GM23248 (cell line): ENCODE results near the gene GSTM1. TPM values are rescaled to one million over a fixed set of nuclear protein-coding genes. Genes with fewer than 3 reads are reported as not detected.

Experiments
- DNase-seq: peaks from one replicate; pipeline ENCODE4 v3.0.0-alpha.2; 2015
- H2AFZ ChIP-seq: fragments of 200-600 bp; sonication (generic); 2 replicates; pipeline ENCODE4 v1.6.1; 2016; ENCODE audit warnings: antibody characterized with exemption
- H3F3A ChIP-seq: fragments of 200-600 bp; sonication (generic); 2 replicates; pipeline ENCODE4 v1.6.1; 2016; ENCODE audit warnings: mild to moderate bottlenecking, antibody characterized with exemption, mixed run types; ENCODE audit not compliant: insufficient read depth
- H3K27ac ChIP-seq: fragments of 200-600 bp; sonication (generic); 2 replicates; pipeline ENCODE4 v1.5.1; 2016; ENCODE audit warnings: mild to moderate bottlenecking
- H3K27me3 ChIP-seq: fragments of 200-600 bp; sonication (generic); replicated peaks from 2 replicates; pipeline ENCODE4 v1.6.1; 2016; ENCODE audit warnings: mild to moderate bottlenecking; ENCODE audit not compliant: insufficient read depth
- H3K36me3 ChIP-seq: fragments of 200-600 bp; sonication (generic); 2 replicates; pipeline ENCODE4 v1.6.1; 2016; ENCODE audit warnings: low read depth, mild to moderate bottlenecking
- H3K4me1 ChIP-seq: fragments of 200-600 bp; sonication (generic); 2 replicates; pipeline ENCODE4 v1.6.1; 2016; ENCODE audit warnings: mild to moderate bottlenecking; ENCODE audit not compliant: insufficient read depth
- H3K4me2 ChIP-seq: fragments of 200-600 bp; sonication (generic); one replicate; pipeline ENCODE4 v1.6.1; 2016; ENCODE audit warnings: mild to moderate bottlenecking; ENCODE audit not compliant: unreplicated experiment
- H3K4me3 ChIP-seq: fragments of 200-600 bp; sonication (generic); 2 replicates; pipeline ENCODE4 v1.5.1; 2016; ENCODE audit warnings: mild to moderate bottlenecking
- H3K79me2 ChIP-seq: fragments of 200-600 bp; sonication (generic); 2 replicates; pipeline ENCODE4 v1.6.1; 2016; ENCODE audit warnings: mild to moderate bottlenecking; ENCODE audit not compliant: insufficient read depth
- H3K9ac ChIP-seq: fragments of 200-600 bp; sonication (generic); 2 replicates; pipeline ENCODE4 v1.6.1; 2016; ENCODE audit warnings: mild to moderate bottlenecking
- H3K9me2 ChIP-seq: fragments of 200-600 bp; sonication (generic); 2 replicates; pipeline ENCODE4 v1.6.1; 2016; ENCODE audit warnings: mixed run types, mild to moderate bottlenecking, moderate library complexity; ENCODE audit not compliant: insufficient read depth
- H3K9me3 ChIP-seq: fragments of 200-600 bp; sonication (generic); one replicate; pipeline ENCODE4 v1.6.1; 2017; ENCODE audit warnings: low read depth
- H4K20me1 ChIP-seq: fragments of 200-600 bp; sonication (generic); 2 replicates; pipeline ENCODE4 v1.6.0; 2016; ENCODE audit not compliant: insufficient read depth
- EZH2 ChIP-seq: fragments of 200-600 bp; sonication (generic); IDR thresholded peaks from 2 replicates; pipeline ENCODE4 v1.6.1; 2018; ENCODE audit warnings: antibody characterized with exemption, mild to moderate bottlenecking; ENCODE audit not compliant: insufficient read depth, poor library complexity, severe bottlenecking
- EZH2phosphoT487 ChIP-seq: fragments of 200-600 bp; sonication (generic); IDR thresholded peaks from 2 replicates; pipeline ENCODE4 v1.6.1; 2018; ENCODE audit warnings: antibody characterized with exemption, moderate library complexity, mild to moderate bottlenecking, low read depth; ENCODE audit not compliant: insufficient read depth
- WGBS, 2 experiments: methylation state at CpG; one replicate each; pipeline ENCODE4 v1.1.6; 2015 to 2017; ENCODE audit warnings: low lambda C conversion rate in 2 of 2, low coverage in 1 of 2; ENCODE audit errors: missing lambda C conversion rate in 2 of 2; 5-methylcytosine and 5-hydroxymethylcytosine counted together
- in situ Hi-C: fragments of 300-500 bp; cut with MboI; formaldehyde crosslinking; loops from 2 replicates; pipeline ENCODE4 v1.15.0; 2020
- polyA plus RNA-seq: library from polyadenylated mRNA; unstranded; fragments of >200 nt; fragmentation: Nextera tagmentation; extraction: Ambion mirVana; gene quantifications from 2 replicates; pipeline ENCODE4 v1.2.1, GENCODE V29; 2016
- total RNA-seq: library from RNA; depleted of rRNA; stranded (reverse); fragments of >200 nt; shearing (Covaris generic); gene quantifications from 2 replicates; pipeline ENCODE4 v1.2.3, GENCODE V29; 2014

Gene GSTM1
- total and polyA plus RNA-seq, 2 experiments from 2014 or later, result not detected

GRCh38 chr1:109661391-109661790, 26.2 kb upstream of the GSTM1 start:
- Histone ChIP-seq H3K36me3 (no peaks in the 10 kb centered on the region), H4K20me1 (no peaks in the 10 kb centered on the region), H3K4me1 (peaks cover 5% of the 10 kb centered on the region; the same call in 1 of the 2 replicates), H2AFZ (no peak overlapping the region), H3K27me3 (no peaks in the 10 kb centered on the region), H3K4me2 (no peak overlapping the region), H3K4me3 (no peak overlapping the region), H3K9ac (no peak overlapping the region), H3F3A (no peaks in the 10 kb centered on the region), H3K79me2 (no peaks in the 10 kb centered on the region), H3K9me3 (no peaks in the 10 kb centered on the region), H3K27ac (no peak overlapping the region), H3K9me2 (no peaks in the 10 kb centered on the region)
- 64 to 67% methylated on average over 2 of the region's 2 CpGs for WGBS, 2 experiments
- in situ Hi-C loops, result no loop called here
- DNase-seq, result no peak
- TF ChIP-seq EZH2phosphoT487 (no peak), EZH2 (no peak)

- no peak for DNase-seq
- no peak for TF ChIP-seq EZH2phosphoT487
- TF ChIP-seq EZH2, result no peak
Measured at GRCh38 chr1:109664671-109665070, 22.9 kb upstream of the GSTM1 start.

GRCh38 chr1:109667452-109668122, 20.0 kb upstream of the GSTM1 start, which contains the start of gene GSTM2:
TSS of gene GSTM2 (plus strand) at chr1:109668057. CDS start at chr1:109668116, 59 bp downstream.
- in situ Hi-C loops, result no loop called here
- H3K9ac ChIP-seq, result peak within 1 kb of the TSS; percentile 67
- H3K27ac ChIP-seq, result no peak within 1 kb of the TSS

More at GRCh38 chr1:109664671-109665070, 22.9 kb upstream of the GSTM1 start:
- Histone ChIP-seq H3K79me2 (no peaks in the 10 kb centered on the region), H3K4me1 (peaks cover 10% of the 10 kb centered on the region; the same call in 1 of the 2 replicates), H3K27me3 (no peaks in the 10 kb centered on the region), H3K4me2 (no peak overlapping the region), H3K27ac (no peak overlapping the region), H4K20me1 (no peaks in the 10 kb centered on the region), H3F3A (no peaks in the 10 kb centered on the region), H3K9me3 (no peaks in the 10 kb centered on the region), H3K4me3 (no peak overlapping the region), H3K36me3 (no peaks in the 10 kb centered on the region), H2AFZ (no peak overlapping the region), H3K9ac (no peak overlapping the region), H3K9me2 (no peaks in the 10 kb centered on the region)
- in situ Hi-C loops, result no loop called here
- 87 to 91% methylated on average over 1 of the region's 1 CpG for WGBS, 2 experiments

GRCh38 chr1:109668123-109668775, 19.4 kb upstream of the GSTM1 start:
- Histone ChIP-seq H3K9ac (peak overlapping the region; percentile 67), H3K4me2 (peak overlapping the region; percentile 92), H4K20me1 (no peaks in the 10 kb centered on the region), H3F3A (no peaks in the 10 kb centered on the region), H3K9me2 (no peaks in the 10 kb centered on the region), H3K79me2 (no peaks in the 10 kb centered on the region), H3K27ac (no peak overlapping the region), H3K36me3 (no peaks in the 10 kb centered on the region), H3K4me1 (peaks cover 10% of the 10 kb centered on the region; the same call in 1 of the 2 replicates), H3K9me3 (no peaks in the 10 kb centered on the region), H3K27me3 (no peaks in the 10 kb centered on the region), H2AFZ (peak overlapping the region; percentile 84), H3K4me3 (peak overlapping the region; percentile 70)
- DNase-seq, result peak; percentile 36
- TF ChIP-seq EZH2phosphoT487 (no peak), EZH2 (no peak)
- in situ Hi-C loops, result no loop called here
- 6 to 8% methylated on average over 13 to 18 of the region's 26 CpGs for WGBS, 2 experiments

More at GRCh38 chr1:109667452-109668122, 20.0 kb upstream of the GSTM1 start, which contains the start of gene GSTM2:
- Histone ChIP-seq H3K9me3 (no peaks in the 10 kb centered on the region), H3K4me2 (peak within 1 kb of the TSS; percentile 92), H3K9me2 (no peaks in the 10 kb centered on the region), H3K27me3 (no peaks in the 10 kb centered on the region), H3K4me1 (peaks cover 10% of the 10 kb centered on the region; the same call in 1 of the 2 replicates), H3K4me3 (peak within 1 kb of the TSS; percentile 70), H2AFZ (peak within 1 kb of the TSS; percentile 84), H3F3A (no peaks in the 10 kb centered on the region), H3K36me3 (no peaks in the 10 kb centered on the region), H3K79me2 (no peaks in the 10 kb centered on the region), H4K20me1 (no peaks in the 10 kb centered on the region)
- DNase-seq, result peak; percentile 93
- no peak for TF ChIP-seq EZH2
- TF ChIP-seq EZH2phosphoT487, result no peak
- WGBS, 2 experiments, result 8 to 11% methylated on average over 16 to 22 of the region's 22 CpGs
